Measurements from ENCODE around the gene PITPNB.

PITPNB gene

GRCh38 chr22:27802346-27803073, 116.5 kb downstream of the PITPNB start:
- DNase-seq (ENCODE audit: low read depth in 3 of 3), result peak in 1 of 3 donors; percentile 2
